K562 (cell line): Measurements from ENCODE around the gene EIF2S3.

ENCODE experiments used
- EHMT2 ChIP-seq: fragments of 450-650 bp; IDR thresholded peaks from 2 replicates; pipeline ENCODE4 v1.6.1; 2018; ENCODE audit warnings: antibody characterized with exemption
- PCBP2 ChIP-seq: fragments of 200-400 bp; formaldehyde crosslinking; IDR thresholded peaks from 2 replicates; pipeline ENCODE4 v1.6.1; 2018; ENCODE audit warnings: low read length, low read depth, mild to moderate bottlenecking, moderate library complexity; ENCODE audit not compliant: poor library complexity, severe bottlenecking
- POLR2A ChIP-seq: fragments of 450-650 bp; conservative IDR thresholded peaks from 2 replicates; pipeline ENCODE4 v1.6.1; 2016
- RBBP5 ChIP-seq: fragments of 200-600 bp; sonication (generic); IDR thresholded peaks from 2 replicates; pipeline ENCODE4 v1.6.1; 2012; ENCODE audit warnings: borderline replicate concordance, mild to moderate bottlenecking, low read length, control low read depth, inconsistent platforms; ENCODE audit not compliant: insufficient read depth, poor library complexity, severe bottlenecking
- RCOR1 ChIP-seq, 2 experiments: IDR thresholded peaks; 2 replicates each; pipeline ENCODE4 v1.6.1; 2012; ENCODE audit warnings: low read depth in 2 of 2, low read length in 2 of 2, borderline replicate concordance in 1 of 2, improper control_type of control experiment in 1 of 2
- RHOXF2B ChIP-seq: fragments of 250-450 bp; sonication (Bioruptor Pico); conservative IDR thresholded peaks from 2 replicates; pipeline ENCODE4 v1.5.1; 2021
- SP2 ChIP-seq: IDR thresholded peaks from 2 replicates; pipeline ENCODE4 v1.6.1; 2011; ENCODE audit warnings: mild to moderate bottlenecking, low read depth, low read length, moderate library complexity; ENCODE audit not compliant: poor library complexity, severe bottlenecking; ENCODE audit errors: extremely low read depth
- SUPT5H ChIP-seq: fragments of 450-650 bp; IDR thresholded peaks from 2 replicates; pipeline ENCODE4 v1.6.1; 2016
- ZNF133 ChIP-seq: fragments of 250-450 bp; sonication (Bioruptor Pico); IDR thresholded peaks from 2 replicates; pipeline ENCODE4 v1.4.0; 2020; ENCODE audit warnings: mild to moderate bottlenecking
- ZNF449 ChIP-seq: fragments of 250-450 bp; sonication (Bioruptor Pico); IDR thresholded peaks from 2 replicates; pipeline ENCODE4 v1.8.0; 2022; ENCODE audit warnings: moderate library complexity, mild to moderate bottlenecking, inconsistent platforms
- ZNF512 ChIP-seq: IDR thresholded peaks from 2 replicates; pipeline ENCODE4 v1.6.1; 2016; ENCODE audit warnings: missing genetic modification characterization, missing compliant biosample characterization

GRCh38 chrX:24025741-24026403 is 28.9 kb upstream of the EIF2S3 start:
- TF ChIP-seq RBBP5 (peak; percentile 34), ZNF133 (CRISPR knock-in tag) (no peak), ZNF449 (CRISPR knock-in tag) (no peak), PCBP2 (no peak), RHOXF2B (CRISPR knock-in tag) (no peak), POLR2A (no peak; the same call in none of the 2 replicates), SP2 (no peak), ZNF512 (no peak), RCOR1 (IDR thresholded peaks at IDR 0.05; ENCODE audit: borderline replicate concordance in 1 of 2, low read depth in 2 of 2, low read length in 2 of 2) (no peak), SUPT5H (0 out of 2 replicates have a peak, but pooled peaks have one; percentile 33), EHMT2 (no peak)
